GM18508 (cell line): ENCODE measurements around the gene DLK1.

ENCODE experiments used
- ATAC-seq: cut with Tn5 transposase; IDR thresholded peaks from one replicate; pipeline ENCODE4 v1.9.1; 2021; ENCODE audit warnings: moderate number of reproducible peaks; ENCODE audit not compliant: insufficient read depth, unreplicated experiment

Gene DLK1

GRCh38 chr14:100785626-100786025 is 58.9 kb downstream of the DLK1 start:
- ATAC-seq, result no peak

- ATAC-seq, result no peak
These were observed 59.4 kb downstream of the DLK1 start for GRCh38 chr14:100786131-100786530.

- ATAC-seq, result no peak
These were observed 60.0 kb downstream of the DLK1 start for GRCh38 chr14:100786576-100787219.

GRCh38 chr14:100787659-100788058 is 61.0 kb downstream of the DLK1 start:
- no peak for ATAC-seq
